ENCODE measurements around the gene MBL2. TPM values are rescaled to one million over a fixed set of nuclear protein-coding genes. Genes with fewer than 3 reads are reported as not detected.

Gene MBL2
- total RNA-seq, 2 donors from 2014 or later, result not detected

DNA sequence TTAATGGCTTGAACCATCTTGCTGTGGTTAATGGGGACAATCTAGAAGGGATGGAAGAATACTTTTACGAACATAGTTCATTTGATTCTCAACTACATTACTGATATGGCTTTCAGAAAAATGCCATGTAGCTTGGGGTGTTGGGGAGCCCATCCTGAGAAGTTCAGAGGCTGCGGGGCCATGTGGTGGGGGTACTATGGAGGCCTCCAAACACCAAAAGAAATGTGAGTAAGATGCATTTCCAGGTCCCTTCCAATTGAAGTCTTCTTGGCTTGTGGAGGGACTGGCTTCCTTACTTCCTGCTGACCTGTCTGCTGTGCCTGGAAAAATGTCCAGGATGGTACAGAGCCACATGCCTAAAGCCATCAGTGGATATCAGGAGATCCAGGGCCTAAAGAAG is 1.6 kb upstream of the MBL2 start:
- no peak for DNase-seq (ENCODE audit: low spot score)
- H3K36me3 ChIP-seq, result no peaks in the 10 kb centered on the region
- no peaks in the 10 kb centered on the region for H3K9me3 ChIP-seq
- TF ChIP-seq, protein P1, sequence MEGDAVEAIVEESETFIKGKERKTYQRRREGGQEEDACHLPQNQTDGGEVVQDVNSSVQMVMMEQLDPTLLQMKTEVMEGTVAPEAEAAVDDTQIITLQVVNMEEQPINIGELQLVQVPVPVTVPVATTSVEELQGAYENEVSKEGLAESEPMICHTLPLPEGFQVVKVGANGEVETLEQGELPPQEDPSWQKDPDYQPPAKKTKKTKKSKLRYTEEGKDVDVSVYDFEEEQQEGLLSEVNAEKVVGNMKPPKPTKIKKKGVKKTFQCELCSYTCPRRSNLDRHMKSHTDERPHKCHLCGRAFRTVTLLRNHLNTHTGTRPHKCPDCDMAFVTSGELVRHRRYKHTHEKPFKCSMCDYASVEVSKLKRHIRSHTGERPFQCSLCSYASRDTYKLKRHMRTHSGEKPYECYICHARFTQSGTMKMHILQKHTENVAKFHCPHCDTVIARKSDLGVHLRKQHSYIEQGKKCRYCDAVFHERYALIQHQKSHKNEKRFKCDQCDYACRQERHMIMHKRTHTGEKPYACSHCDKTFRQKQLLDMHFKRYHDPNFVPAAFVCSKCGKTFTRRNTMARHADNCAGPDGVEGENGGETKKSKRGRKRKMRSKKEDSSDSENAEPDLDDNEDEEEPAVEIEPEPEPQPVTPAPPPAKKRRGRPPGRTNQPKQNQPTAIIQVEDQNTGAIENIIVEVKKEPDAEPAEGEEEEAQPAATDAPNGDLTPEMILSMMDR (IDR thresholded peaks at IDR 0.05), result no peak
- no peaks in the 10 kb centered on the region for H3K27me3 ChIP-seq (replicated peaks; ENCODE audit: insufficient read depth)
- H3K27ac ChIP-seq, result no peak overlapping the region
- ATAC-seq (ENCODE audit: insufficient number of reproducible peaks, low FRiP score, low read depth), result no peak
- peaks cover 0 to 5% of the 10 kb centered on the region in 2 donors for H3K4me1 ChIP-seq (ENCODE audit: control insufficient read depth in 1 of 2, low read depth in 2 of 2)
- no peak overlapping the region for H3K4me3 ChIP-seq

DNA sequence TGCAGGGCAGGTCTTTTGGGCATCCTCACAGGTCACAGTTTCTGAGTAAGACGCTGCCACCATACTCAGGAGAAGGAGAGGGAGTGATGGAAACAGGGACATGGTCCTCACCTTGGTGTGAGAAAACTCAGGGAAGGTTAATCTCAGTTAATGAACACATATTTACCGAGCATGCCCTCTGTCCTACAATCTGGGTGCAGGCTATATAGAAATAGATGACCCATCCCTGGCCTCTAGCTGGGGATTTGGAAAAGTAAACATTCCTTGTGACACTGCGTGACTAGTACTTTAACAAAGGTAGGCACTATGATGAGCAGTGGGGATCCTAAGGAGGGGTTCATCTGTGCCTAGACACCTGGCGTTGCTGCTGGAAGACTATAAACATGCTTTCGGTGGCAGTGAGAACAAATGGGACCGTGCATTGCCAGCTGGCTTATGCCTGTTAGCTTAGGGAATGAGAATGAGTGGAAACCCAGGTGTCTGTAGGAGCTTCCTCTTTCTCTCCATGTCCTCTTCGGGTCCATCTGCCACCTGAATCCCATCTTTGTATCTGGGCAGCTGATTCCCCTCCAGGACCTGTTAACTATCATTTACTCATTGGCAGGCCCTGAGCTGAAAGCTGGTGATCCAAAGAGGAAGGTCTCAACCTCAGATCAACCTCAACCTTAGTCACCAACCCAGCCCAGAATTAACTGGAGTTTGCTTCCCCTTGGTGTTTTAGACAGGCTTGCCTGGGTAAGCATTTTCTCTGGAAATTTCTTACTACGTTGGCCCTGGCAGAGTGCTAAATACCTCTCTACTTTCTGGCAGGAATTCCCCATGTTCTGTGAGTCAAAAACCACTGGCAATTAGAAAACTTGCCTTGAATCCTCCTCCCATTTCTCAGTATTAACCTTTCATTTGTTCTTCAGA is 794 bp downstream of the MBL2 start:
- TF ChIP-seq, protein P1 (IDR thresholded peaks at IDR 0.05), result no peak
- Histone ChIP-seq H3K36me3 (no peaks in the 10 kb centered on the region), H3K4me1 (ENCODE audit: control insufficient read depth in 1 of 2, low read depth in 2 of 2) (peaks cover 0 to 5% of the 10 kb centered on the region in 2 donors), H3K27ac (no peak overlapping the region), H3K9me3 (no peaks in the 10 kb centered on the region), H3K27me3 (replicated peaks; ENCODE audit: insufficient read depth) (no peaks in the 10 kb centered on the region), H3K4me3 (no peak overlapping the region)
- DNase-seq (ENCODE audit: low spot score), result no peak
- ATAC-seq (ENCODE audit: insufficient number of reproducible peaks, low FRiP score, low read depth), result no peak

DNA sequence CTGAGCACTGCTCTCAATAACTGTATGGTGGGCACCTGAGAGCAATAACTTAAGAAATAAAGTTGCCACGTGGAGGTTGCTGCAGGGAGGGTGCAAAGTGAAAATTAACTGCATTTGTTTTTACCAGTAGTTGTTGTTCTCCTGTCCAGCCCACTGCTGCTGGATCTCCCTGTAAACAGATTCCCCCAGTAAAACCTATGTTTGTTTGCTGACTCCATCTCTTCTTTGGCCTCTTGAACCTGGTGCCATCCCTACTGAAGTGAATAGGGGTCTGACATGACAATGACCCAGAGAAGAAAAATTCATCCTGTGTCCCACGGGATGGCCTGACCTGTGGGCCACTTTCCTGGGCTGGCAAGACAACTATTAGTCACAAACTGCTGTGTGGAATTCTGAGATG is 1.7 kb downstream of the MBL2 start:
- Histone ChIP-seq H3K27ac (no peak overlapping the region), H3K4me1 (ENCODE audit: control insufficient read depth in 1 of 2, low read depth in 2 of 2) (peaks cover 0 to 5% of the 10 kb centered on the region in 2 donors), H3K27me3 (replicated peaks; ENCODE audit: insufficient read depth) (no peaks in the 10 kb centered on the region), H3K9me3 (no peaks in the 10 kb centered on the region), H3K4me3 (no peak overlapping the region), H3K36me3 (no peaks in the 10 kb centered on the region)
- TF ChIP-seq, protein P1 (IDR thresholded peaks at IDR 0.05), result no peak
- DNase-seq (ENCODE audit: low spot score) (no peak), ATAC-seq (ENCODE audit: insufficient number of reproducible peaks, low FRiP score, low read depth) (no peak)

DNA sequence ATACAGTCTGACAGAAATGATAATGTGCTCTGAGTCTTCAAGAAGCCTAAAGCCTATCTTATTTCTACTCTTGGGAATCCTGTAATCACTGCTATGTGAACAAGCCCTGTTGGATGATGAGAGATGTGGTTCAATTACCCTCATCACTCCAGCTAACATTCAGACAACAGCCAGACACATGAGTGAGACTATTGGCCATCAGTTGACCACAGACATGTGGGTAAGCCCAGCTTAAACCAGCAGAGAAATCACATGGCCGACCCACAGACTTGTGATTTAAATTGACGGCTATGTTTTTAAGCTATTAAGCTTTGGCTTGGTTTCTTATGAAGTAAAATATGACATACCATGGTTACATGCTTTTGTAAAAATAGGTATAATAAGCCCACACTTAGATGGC is 2.6 kb downstream of the MBL2 start:
- Histone ChIP-seq H3K27ac (no peak overlapping the region), H3K4me3 (no peak overlapping the region), H3K9me3 (no peaks in the 10 kb centered on the region), H3K27me3 (replicated peaks; ENCODE audit: insufficient read depth) (no peaks in the 10 kb centered on the region), H3K4me1 (ENCODE audit: control insufficient read depth in 1 of 2, low read depth in 2 of 2) (peaks cover 0 to 5% of the 10 kb centered on the region in 2 donors), H3K36me3 (no peaks in the 10 kb centered on the region)
- ATAC-seq (ENCODE audit: insufficient number of reproducible peaks, low FRiP score, low read depth), result no peak
- DNase-seq (ENCODE audit: low spot score), result no peak
- TF ChIP-seq, protein P1 (IDR thresholded peaks at IDR 0.05), result no peak

DNA sequence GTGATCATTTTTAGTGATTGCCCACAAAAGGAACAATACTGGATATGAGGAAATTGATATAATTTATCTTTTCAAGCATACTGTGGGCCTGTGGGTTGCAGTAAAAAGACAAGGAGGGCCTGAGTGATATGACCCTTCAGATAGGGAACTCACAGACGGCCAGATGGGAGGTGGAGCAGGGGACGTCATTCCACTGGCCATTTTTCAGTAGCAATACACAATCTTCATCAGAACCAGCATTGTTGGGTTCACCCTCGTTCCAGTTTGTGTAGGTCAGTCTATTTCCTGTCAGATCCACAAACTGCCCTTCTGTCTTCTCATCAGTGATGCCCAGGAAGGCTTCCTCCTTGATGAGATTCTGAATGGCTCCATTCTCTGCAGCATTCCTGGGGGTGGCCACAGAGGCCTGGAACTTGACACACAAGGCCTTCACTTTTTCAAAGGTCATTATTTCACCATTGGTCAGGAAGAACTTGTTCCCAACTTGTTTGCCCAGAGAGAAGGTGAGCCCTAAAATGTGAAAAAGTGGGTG is 4.5 kb downstream of the MBL2 start:
- H3K4me1 ChIP-seq (ENCODE audit: control insufficient read depth in 1 of 2, low read depth in 2 of 2), result peaks cover 0 to 5% of the 10 kb centered on the region in 2 donors
- no peak for ATAC-seq (ENCODE audit: insufficient number of reproducible peaks, low FRiP score, low read depth)
- H3K9me3 ChIP-seq, result no peaks in the 10 kb centered on the region
- TF ChIP-seq, protein P1 (IDR thresholded peaks at IDR 0.05), result no peak
- H3K4me3 ChIP-seq, result no peak overlapping the region
- H3K27me3 ChIP-seq (replicated peaks; ENCODE audit: insufficient read depth), result no peaks in the 10 kb centered on the region
- DNase-seq (ENCODE audit: low spot score), result no peak
- no peaks in the 10 kb centered on the region for H3K36me3 ChIP-seq
- H3K27ac ChIP-seq, result no peak overlapping the region
